Fibroblast of mammary gland (primary cell): ENCODE measurements around the gene CHD2.
A peak's percentile ranks its signal among the peaks of the same experiment; 100 is the strongest.

ENCODE experiments used
- DNase-seq: peaks from one replicate; pipeline ENCODE4 v3.0.0-alpha.2; 2010; ENCODE audit warnings: low read depth
- H3K4me3 ChIP-seq: 2 replicates; pipeline ENCODE4 v1.5.1; 2011; ENCODE audit warnings: low read depth, mild to moderate bottlenecking, low read length, moderate library complexity; ENCODE audit not compliant: control insufficient read depth
- CTCF ChIP-seq: conservative IDR thresholded peaks from 2 replicates; pipeline ENCODE4 v1.5.1; 2011; ENCODE audit warnings: low read depth, low read length, inconsistent platforms; ENCODE audit not compliant: control insufficient read depth, insufficient read depth

CHD2 gene

GRCh38 chr15:92930054-92930621 is 30.0 kb downstream of the CHD2 start:
- no peak for TF ChIP-seq CTCF
- H3K4me3 ChIP-seq, result no peak overlapping the region
- no peak for DNase-seq

- TF ChIP-seq CTCF, result no peak
- no peak overlapping the region for H3K4me3 ChIP-seq
- peak; percentile 80 for DNase-seq
Observed at GRCh38 chr15:92930776-92931175, 30.7 kb downstream of the CHD2 start.

GRCh38 chr15:92932946-92933649 is 33.0 kb downstream of the CHD2 start:
- DNase-seq, result no peak
- no peak for TF ChIP-seq CTCF
- H3K4me3 ChIP-seq, result no peak overlapping the region

- DNase-seq, result no peak
- no peak overlapping the region for H3K4me3 ChIP-seq
- TF ChIP-seq CTCF, result no peak
Observed at GRCh38 chr15:92933831-92934230, 33.7 kb downstream of the CHD2 start.

- DNase-seq, result no peak
- H3K4me3 ChIP-seq, result no peak overlapping the region
- TF ChIP-seq CTCF, result no peak
Observed at GRCh38 chr15:92934716-92935115, 34.6 kb downstream of the CHD2 start.

- DNase-seq, result no peak
- H3K4me3 ChIP-seq, result no peak overlapping the region
- no peak for TF ChIP-seq CTCF
Observed at GRCh38 chr15:92936138-92936537, 36.0 kb downstream of the CHD2 start.
